Measurements from ENCODE around the gene TMEM106A. TPM values are rescaled to one million over a fixed set of nuclear protein-coding genes. Genes with fewer than 3 reads are reported as not detected.

Gene TMEM106A
- total and polyA plus RNA-seq, 2 of the 13 experiments (the other 11 are each of a cell fraction or from before 2014, with no cell fraction given) = 16.9 to 35.9 TPM

DNA sequence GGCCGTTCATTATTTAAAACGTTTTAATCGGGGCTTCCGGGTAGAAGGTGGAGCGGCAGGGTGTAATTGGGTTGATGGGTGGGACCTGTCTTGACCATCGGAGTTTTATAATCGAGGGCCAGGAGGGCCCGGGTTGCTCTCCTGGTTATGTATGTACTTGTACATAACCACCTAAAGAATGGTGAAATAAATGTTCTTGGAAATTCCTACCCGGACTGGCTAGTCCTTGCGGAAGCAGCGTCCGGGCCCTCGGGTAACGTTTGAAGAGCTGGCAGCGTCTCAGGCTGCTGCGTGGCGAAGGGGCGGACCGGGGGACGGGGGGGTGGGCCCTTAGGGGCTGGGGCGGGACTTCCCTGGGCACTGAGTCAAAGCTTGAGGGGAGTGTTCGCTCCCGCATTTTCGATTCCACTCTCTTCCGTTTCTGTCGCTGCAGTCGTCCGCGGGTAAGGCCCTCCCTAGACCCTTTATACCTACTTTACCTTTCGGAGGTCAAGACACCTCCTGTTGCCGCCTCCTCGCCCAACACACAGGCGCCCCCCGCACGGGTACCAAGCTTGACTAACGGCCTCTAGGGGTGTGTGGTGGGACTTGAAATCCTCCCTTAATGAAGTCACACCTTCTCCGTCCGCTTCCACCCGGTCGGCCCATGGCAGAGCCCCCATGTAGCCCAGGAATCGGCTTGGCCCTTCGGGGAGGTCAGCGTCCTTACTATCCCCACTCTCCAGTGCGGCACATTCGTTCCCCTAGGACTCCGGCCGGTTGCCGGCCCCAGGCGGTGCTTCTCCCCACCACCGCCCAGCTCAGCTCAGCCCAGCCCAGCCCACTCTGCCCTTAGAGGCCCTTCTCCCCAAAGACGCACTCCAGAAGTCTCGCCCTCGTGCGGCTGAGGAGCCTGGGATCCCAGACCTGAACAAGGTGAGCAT, at the start of gene TMEM106A (continued):
- TF ChIP-seq, protein P1, sequence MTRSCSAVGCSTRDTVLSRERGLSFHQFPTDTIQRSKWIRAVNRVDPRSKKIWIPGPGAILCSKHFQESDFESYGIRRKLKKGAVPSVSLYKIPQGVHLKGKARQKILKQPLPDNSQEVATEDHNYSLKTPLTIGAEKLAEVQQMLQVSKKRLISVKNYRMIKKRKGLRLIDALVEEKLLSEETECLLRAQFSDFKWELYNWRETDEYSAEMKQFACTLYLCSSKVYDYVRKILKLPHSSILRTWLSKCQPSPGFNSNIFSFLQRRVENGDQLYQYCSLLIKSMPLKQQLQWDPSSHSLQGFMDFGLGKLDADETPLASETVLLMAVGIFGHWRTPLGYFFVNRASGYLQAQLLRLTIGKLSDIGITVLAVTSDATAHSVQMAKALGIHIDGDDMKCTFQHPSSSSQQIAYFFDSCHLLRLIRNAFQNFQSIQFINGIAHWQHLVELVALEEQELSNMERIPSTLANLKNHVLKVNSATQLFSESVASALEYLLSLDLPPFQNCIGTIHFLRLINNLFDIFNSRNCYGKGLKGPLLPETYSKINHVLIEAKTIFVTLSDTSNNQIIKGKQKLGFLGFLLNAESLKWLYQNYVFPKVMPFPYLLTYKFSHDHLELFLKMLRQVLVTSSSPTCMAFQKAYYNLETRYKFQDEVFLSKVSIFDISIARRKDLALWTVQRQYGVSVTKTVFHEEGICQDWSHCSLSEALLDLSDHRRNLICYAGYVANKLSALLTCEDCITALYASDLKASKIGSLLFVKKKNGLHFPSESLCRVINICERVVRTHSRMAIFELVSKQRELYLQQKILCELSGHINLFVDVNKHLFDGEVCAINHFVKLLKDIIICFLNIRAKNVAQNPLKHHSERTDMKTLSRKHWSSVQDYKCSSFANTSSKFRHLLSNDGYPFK (CRISPR knock-in tag; IDR thresholded peaks at IDR 0.05; ENCODE audit: borderline replicate concordance) = peak; percentile 61; the same call in 1 of the 2 replicates
- TF ChIP-seq ZNF235 (CRISPR knock-in tag; IDR thresholded peaks at IDR 0.05; ENCODE audit: borderline replicate concordance) = 0 out of 2 replicates have a peak, but pooled peaks have one; percentile 83
- TF ChIP-seq, protein P2, sequence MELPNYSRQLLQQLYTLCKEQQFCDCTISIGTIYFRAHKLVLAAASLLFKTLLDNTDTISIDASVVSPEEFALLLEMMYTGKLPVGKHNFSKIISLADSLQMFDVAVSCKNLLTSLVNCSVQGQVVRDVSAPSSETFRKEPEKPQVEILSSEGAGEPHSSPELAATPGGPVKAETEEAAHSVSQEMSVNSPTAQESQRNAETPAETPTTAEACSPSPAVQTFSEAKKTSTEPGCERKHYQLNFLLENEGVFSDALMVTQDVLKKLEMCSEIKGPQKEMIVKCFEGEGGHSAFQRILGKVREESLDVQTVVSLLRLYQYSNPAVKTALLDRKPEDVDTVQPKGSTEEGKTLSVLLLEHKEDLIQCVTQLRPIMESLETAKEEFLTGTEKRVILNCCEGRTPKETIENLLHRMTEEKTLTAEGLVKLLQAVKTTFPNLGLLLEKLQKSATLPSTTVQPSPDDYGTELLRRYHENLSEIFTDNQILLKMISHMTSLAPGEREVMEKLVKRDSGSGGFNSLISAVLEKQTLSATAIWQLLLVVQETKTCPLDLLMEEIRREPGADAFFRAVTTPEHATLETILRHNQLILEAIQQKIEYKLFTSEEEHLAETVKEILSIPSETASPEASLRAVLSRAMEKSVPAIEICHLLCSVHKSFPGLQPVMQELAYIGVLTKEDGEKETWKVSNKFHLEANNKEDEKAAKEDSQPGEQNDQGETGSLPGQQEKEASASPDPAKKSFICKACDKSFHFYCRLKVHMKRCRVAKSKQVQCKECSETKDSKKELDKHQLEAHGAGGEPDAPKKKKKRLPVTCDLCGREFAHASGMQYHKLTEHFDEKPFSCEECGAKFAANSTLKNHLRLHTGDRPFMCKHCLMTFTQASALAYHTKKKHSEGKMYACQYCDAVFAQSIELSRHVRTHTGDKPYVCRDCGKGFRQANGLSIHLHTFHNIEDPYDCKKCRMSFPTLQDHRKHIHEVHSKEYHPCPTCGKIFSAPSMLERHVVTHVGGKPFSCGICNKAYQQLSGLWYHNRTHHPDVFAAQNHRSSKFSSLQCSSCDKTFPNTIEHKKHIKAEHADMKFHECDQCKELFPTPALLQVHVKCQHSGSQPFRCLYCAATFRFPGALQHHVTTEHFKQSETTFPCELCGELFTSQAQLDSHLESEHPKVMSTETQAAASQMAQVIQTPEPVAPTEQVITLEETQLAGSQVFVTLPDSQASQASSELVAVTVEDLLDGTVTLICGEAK (IDR thresholded peaks at IDR 0.05) = no peak
- TF ChIP-seq, protein P2 (CRISPR knock-in tag; IDR thresholded peaks at IDR 0.05) = peak; percentile 70
- TF ChIP-seq, protein P3, sequence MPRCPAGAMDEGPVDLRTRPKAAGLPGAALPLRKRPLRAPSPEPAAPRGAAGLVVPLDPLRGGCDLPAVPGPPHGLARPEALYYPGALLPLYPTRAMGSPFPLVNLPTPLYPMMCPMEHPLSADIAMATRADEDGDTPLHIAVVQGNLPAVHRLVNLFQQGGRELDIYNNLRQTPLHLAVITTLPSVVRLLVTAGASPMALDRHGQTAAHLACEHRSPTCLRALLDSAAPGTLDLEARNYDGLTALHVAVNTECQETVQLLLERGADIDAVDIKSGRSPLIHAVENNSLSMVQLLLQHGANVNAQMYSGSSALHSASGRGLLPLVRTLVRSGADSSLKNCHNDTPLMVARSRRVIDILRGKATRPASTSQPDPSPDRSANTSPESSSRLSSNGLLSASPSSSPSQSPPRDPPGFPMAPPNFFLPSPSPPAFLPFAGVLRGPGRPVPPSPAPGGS (CRISPR knock-in tag; IDR thresholded peaks at IDR 0.05) = 0 out of 2 replicates have a peak, but pooled peaks have one; percentile 46
- TF ChIP-seq ZNF335 (CRISPR knock-in tag; IDR thresholded peaks at IDR 0.05) = no peak
- TF ChIP-seq, protein P4, sequence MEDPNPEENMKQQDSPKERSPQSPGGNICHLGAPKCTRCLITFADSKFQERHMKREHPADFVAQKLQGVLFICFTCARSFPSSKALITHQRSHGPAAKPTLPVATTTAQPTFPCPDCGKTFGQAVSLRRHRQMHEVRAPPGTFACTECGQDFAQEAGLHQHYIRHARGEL (CRISPR knock-in tag; IDR thresholded peaks at IDR 0.05) = 0 out of 2 replicates have a peak, but pooled peaks have one; percentile 34
- TF ChIP-seq SALL1 (CRISPR knock-in tag; IDR thresholded peaks at IDR 0.05) = peak; percentile 75; the same call in 1 of the 2 replicates
- no peak for TF ChIP-seq MAZ (IDR thresholded peaks at IDR 0.05; ENCODE audit: borderline replicate concordance, low read depth, low read length)
- peak; percentile 75 for TF ChIP-seq MAZ (CRISPR knock-in tag; IDR thresholded peaks at IDR 0.05; ENCODE audit: low read depth)
- peak in 1 of 2 experiments; percentile 68; a peak in 1 of 4 replicates for TF ChIP-seq KLF16 (CRISPR knock-in tag; IDR thresholded peaks at IDR 0.05)
- peak; percentile 10; the same call in 1 of the 2 replicates for TF ChIP-seq ZNF331 (CRISPR knock-in tag; IDR thresholded peaks at IDR 0.05)
- TF ChIP-seq ZNF431 (CRISPR knock-in tag; IDR thresholded peaks at IDR 0.05; ENCODE audit: borderline replicate concordance, low read depth) = peak; percentile 80; the same call in 1 of the 2 replicates
- 0 out of 2 replicates have a peak, but pooled peaks have one; percentile 4 for TF ChIP-seq NFIC (IDR thresholded peaks at IDR 0.05; ENCODE audit: low read length)

Data from HepG2 (cell line).